Fibroblast of lung (primary cell): Measurements from ENCODE around the gene ZNRF3.

Experiments
- CTCF ChIP-seq, 2 donors: IDR thresholded peaks in 1 of 2; conservative IDR thresholded peaks in 1 of 2; 1 replicate in 1 of 2; 2 replicates in 1 of 2; pipeline ENCODE4 v1.5.1; 2011 to 2012; ENCODE audit warnings: low read length in 2 of 2, control low read depth in 1 of 2, inconsistent platforms in 1 of 2, low read depth in 1 of 2, mild to moderate bottlenecking in 1 of 2
- EZH2 ChIP-seq: IDR thresholded peaks from 2 replicates; pipeline ENCODE4 v1.5.1; 2012; ENCODE audit warnings: low read length, control low read depth, mild to moderate bottlenecking; ENCODE audit errors: missing control alignments

GRCh38 chr22:28900379-28900925 lies 17.1 kb downstream of the ZNRF3 start:
- no peak for TF ChIP-seq CTCF (conservative IDR thresholded peaks at IDR 0.05 in 1 of 2, IDR thresholded peaks at IDR 0.05 in 1 of 2; ENCODE audit: low read depth in 1 of 2, low read length in 2 of 2)
- TF ChIP-seq EZH2, result no peak
